HG03460 (cell line): ENCODE results near the gene PTK6.
A peak's percentile ranks its signal among the peaks of the same experiment; 100 is the strongest.
"Not testable (repeated sequence)": the region's sequence is repeated elsewhere in the genome, so short reads cannot be mapped to it uniquely, and the experiment has no call there.

Experiments used
- ATAC-seq: cut with Tn5 transposase; IDR thresholded peaks from one replicate; pipeline ENCODE4 v1.9.1; 2021; ENCODE audit not compliant: unreplicated experiment

The PTK6 gene

DNA sequence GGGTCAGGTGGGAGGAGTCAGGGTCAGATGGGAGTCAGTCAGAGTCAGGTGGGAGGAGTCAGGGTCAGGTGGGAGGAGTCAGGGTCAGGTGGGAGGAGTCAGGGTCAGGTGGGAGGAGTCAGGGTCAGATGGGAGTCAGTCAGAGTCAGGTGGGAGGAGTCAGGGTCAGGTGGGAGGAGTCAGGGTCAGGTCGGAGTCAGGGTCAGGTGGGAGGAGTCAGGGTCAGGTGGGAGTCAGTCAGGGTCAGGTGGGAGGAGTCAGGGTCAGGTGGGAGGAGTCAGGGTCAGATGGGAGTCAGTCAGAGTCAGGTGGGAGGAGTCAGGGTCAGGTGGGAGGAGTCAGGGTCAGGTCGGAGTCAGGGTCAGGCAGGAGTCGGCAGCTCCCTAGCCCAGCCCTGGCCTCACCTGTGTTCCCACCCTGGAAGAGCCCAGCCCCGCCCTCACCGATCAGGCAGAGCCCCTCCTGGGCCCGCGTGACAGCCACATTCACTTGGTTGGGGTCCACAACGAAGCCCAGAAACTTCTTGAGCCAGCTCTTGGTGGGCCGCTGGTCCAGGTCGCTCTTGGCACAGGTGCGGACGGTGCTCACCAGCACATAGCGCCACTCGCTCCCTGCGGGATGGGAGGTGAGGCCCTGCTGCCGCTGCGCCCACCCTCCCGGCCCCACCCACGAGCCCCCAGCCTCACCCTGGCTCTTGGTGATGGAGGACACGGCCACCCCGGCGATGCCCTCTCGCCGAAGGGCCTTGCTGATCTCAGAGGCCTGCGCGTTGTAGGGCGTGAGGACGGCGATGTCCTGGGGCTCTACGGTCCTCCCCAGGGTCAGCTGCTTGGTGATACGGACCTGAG is 22.5 kb upstream of the PTK6 start:
- ATAC-seq = not testable (repeated sequence)

DNA sequence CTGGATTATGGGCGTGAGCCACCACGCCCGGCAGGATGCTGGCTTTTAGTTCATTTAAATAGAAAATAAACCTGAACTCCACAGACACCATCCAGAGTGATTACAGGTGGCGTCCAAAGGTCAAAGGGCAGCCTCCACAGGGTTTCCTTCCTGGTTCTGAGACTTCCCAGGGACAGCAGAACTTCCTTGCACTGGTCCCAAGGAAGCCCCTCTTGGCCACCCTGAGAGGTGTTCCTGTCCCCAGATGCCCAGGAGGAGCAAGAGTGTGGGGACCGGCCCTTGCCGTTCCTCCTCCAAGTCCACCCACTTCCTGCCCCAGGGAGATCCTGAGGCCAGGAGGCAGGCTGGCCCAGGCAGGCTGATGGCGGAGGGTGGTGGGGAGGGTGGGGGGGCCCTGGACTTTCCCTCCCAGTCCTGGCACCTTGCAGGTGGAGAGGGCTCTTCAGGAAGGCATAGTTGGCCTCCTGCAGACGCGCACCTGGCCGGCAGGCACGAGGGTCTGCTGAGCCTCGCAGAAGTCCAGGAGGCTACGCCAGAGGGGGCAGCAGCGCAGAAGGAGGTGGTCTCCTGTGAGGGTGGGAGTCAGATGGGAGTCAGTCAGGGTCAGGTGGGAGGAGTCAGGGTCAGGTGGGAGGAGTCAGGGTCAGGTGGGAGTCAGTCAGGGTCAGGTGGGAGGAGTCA is 21.8 kb upstream of the PTK6 start:
- ATAC-seq = no peak

DNA sequence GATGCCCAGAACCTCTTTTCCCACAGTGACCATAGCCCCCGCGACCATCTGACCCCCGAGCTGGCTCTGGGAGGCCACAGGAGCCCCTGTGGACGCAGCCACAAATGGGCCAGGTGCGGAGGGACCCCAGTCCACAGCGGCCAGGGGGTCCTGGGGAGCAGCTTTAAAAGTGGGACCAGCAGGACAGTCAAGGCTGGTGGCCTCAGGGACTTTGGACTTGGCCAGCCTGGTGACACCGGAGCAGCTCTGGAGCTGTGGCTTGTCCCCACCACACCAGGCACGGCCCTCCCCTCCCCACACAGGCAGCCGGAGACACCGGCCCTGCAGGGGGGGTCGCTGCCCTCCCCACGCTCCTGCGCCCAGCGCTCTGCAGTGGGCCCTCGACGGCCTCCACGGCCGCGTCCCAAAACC is 20.3 kb upstream of the PTK6 start:
- no peak for ATAC-seq

DNA sequence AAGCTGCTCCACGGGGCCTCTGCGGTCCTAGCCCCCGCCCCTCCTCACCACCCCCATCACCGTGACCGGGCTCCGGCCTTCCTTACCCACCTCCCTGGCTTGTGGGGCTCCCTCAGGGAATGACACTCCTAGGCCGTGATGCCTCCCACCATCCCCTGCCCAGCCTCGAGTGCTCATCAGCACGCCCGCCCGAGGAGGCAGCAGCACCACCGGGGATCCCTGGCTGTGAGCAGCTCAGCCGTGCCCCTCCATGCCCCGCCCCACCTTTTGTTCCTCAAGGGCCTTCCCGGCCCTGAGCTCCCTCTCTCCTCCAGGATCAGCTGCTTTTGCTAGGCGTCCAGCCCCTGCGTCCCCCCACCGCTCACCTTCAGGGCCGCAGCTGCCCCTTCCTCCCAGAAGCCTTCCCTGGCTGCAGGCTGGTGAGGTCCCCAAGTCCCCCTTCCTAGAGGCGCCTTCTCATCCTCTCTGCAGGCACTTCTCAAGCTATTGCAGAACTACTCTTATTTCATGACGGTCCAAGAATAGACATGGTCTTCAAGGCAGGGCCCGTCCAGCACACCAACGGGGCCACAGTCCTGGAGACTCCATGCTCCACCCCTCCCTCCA is 19.8 kb upstream of the PTK6 start:
- no peak for ATAC-seq

DNA sequence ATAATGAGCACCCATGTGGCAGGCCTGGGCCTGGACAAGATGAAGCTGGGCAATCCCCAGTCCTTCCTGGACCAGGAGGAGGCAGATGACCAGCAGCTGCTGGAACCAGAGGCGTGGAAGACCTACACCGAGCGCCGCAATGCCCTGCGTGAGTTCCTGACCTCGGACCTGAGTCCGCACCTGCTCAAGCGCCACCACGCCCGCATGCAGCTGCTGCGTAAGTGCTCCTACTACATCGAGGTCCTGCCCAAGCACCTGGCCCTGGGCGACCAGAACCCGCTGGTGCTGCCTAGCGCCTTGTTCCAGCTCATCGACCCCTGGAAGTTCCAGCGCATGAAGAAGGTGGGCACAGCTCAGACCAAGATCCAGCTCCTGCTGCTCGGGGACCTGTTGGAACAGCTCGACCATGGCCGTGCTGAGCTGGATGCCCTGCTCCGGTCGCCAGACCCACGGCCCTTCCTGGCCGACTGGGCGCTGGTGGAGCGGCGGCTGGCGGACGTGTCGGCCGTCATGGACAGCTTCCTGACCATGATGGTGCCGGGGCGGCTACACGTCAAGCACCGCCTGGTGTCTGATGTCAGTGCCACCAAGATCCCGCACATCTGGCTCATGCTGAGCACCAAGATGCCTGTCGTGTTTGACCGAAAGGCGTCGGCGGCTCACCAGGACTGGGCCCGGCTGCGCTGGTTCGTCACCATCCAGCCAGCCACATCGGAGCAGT is 18.6 kb upstream of the PTK6 start:
- no peak for ATAC-seq

DNA sequence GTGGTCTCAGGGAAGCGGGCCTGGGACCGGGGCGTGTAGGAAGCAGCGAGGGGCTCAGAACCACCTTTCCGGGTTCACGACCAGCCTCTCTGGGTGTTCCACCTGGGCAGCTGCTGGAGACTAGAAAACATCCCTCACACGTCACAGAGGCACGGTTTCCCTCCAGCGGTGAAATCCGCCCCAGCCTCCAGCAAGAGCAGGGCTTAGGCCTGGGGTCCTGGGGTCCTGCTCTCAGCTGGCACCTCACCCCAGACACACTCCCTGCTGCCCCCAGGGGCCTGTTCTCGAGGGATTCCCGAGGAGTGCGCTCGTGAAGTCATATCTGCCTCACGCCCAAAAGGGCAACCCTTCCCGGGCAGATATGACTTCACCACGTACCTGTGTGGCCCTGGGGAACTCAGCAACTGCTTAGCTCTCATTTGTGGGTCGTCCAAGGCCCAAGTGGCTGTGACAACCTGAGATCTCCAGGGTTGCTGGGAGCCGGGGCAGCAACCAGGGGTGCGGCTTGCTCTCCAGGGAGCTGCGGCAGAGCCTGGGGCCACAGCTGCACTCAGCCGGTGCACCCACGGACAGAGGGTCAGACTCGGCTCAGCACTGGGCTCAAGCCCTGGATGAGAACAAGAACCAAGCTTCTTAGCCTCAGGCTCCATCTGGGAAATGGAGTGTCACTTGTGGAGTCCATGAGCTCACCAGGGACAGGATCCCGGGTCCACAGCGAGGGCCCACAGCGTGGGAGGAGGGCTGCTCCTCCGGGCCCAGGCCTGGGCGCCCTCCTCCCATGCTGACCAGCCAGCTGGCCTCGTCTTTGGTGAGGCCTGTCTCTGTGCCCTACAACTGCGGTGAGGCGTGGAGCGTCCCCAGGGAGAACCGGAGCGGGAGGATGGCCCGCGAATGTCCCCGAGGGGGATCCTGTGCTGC is 17.4 kb upstream of the PTK6 start:
- ATAC-seq = no peak

DNA sequence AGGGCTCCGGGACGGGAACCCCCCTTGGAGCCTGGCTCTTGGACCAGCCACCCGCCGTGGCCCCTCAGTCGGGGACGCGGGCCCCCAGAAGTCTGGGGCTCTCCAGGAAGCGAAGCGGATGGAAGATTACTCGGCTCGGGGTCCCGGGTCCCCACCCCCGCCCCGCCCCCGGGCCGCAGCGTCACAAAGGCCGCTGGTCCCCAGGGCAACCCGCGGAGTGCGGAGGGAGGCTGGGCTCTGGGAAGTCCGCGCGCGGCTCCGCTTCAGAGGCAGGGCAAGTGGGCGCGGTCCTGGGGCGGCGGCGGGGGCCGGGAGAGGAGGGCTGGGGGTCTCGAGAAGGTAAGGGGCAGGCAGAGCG is 16.7 kb upstream of the PTK6 start, which contains the start of gene FNDC11:
Gene FNDC11, plus strand, starts transcription at position 227 of the 358 bp plus-strand sequence. CDS start 1,505 bp downstream, outside the sequence.
- ATAC-seq = peak; percentile 29

DNA sequence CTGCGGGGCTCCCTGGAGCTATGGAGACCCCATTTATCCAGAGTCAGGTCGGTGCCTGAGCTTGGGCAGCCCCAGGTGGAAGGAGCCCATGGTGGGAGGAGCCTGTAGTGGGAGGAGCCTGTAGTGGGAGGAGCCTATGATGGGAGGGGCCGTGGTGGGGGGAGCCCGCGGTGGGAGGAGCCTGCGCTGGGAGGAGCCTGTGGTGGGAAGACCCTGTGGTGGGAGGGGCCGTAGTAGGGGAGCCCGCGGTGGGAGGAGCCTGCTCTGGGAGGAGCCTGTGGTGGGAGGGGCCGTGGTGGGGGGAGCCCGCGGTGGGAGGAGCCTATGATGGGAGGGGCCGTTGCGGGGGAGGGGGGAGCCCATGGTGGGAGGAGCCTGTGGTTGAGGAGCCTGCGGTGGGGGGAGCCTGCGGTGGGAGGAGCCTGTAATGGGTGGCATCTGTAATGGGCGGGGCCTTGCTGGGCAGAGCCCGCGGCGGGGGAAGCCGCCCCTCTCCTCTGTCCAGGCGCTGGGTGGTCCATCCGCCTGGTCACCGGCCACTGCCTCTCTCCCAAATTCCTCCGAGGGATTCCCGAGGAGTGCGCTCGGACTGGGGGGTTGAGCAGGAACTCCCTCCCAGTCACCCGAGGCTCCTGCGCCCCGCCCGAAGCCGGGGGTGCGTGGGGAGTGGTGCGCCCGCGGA is 16.2 kb upstream of the PTK6 start:
- ATAC-seq = peak; percentile 37

DNA sequence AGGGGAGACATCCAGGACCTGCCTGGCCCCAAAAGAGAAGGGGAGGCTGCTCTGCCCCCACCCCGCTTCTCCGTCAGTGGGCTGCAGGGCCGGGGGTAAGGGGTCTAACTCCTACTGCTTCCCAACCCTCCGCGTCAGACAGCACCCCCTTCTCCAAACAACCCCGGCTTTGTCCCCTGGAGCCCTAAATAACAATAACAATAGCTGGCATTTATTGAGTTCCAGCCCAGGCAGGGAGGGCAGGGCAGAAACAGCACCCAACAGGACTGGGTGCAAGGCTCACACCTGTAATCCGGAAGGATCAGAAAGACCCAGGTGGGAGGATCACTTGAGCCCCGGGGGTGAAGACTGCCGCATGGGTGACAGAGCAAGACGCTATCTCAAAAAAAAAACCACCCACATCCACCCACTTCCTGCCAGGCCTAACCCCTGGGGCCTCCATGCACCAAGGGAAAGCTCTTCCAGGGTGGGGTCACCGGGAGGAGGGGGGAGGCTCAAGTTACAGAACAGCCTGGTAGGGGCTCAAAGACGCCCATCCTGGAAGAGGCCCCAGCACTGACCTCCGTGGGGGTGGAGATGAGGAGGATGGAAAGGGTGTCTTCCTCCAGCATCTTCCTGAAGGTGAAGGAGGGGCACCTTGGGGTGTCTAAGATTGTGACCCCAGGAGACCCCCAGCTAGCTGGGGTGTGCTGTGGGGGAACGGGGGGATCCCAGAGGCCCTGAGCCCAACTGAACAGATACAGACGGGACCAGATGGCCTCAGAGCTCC is 15.5 kb upstream of the PTK6 start:
- ATAC-seq = peak; percentile 40

DNA sequence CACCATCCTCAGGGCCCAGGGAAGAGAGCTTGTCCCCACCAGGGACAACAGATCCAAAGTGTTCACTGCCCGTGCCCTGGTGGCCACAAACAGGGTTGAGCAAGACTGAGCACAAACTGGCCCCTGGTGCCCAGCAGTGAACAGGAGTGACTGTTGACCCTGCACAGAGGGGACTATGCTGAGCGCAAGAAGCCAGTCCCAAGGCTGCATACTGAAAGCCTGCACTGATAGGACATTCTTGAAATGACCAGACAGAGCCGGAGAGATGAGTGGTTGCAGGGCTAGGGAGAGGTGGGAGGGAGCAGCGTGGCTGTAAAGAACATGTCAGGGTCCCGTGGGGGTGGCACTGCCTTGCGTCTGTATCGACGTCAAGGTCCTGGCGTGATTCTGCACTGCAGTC is 13.9 kb upstream of the PTK6 start:
- no peak for ATAC-seq

DNA sequence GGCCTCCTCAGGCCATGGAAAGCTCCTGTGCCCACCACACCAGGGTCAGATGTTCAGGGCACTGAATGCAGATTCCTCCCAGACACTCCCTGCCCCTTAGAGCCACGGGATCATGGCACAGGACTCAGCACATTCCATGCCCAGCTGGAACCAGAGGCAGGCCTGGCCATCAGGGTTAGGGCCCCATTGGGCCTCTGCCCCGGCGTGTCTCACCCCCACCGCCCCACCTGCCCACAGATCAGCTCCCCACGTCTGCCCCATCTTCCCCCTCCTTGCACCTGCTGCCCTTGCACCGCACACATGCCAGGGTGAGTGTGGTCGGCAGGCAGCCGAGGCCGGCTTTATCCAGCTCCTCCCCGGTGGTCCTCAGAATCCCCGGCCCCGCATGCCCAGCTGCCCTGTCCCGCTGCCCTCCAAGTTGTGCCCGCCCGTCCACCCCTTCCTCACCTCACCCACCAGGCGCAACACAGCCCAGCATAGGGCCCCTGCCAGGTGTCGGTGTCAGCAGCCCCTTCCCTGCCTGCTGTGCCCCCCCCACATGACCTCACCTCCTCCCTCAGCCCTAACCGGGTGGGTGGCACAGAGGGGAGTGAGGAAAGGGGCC is 12.6 kb upstream of the PTK6 start:
- no peak for ATAC-seq

DNA sequence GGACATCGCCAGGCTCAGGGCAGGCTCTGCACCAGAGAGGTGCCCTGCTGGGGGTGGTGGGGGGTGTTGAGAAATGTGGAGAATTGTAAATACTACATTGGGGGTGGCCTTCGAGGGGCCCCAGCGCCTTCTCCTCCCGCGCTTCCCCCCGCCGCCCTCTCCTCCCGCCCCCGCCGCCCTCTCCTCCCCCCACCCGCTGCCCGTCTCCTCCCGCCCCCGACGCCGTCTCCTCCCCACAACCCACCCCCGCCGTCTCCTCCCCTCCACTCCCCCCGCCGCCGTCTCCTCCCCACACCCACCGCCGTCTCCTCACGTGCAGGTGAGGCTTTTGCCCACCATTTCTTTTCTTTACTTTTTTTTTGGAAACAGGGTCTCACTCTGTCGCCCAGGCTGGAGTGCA is 11.8 kb upstream of the PTK6 start:
- no peak for ATAC-seq

DNA sequence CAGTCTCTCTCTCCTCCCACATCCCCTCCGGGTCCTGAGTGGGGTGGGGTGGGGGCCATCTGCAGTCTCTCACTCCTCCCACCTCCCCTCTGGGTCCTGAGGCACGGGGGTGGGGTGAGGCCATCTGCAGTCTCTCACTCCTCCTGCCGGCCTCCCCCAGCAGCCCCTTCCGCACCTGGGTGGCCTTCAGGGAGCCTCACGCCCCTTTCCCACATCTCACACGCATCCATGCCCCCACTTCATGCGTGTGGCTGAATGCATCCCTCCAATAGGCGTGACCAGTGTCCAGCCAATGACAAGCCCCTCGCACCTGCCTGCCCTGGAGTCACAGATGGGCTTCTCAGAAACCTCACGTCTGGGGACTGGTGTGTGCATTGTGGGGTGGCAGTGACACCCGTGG is 11.4 kb upstream of the PTK6 start:
- no peak for ATAC-seq

DNA sequence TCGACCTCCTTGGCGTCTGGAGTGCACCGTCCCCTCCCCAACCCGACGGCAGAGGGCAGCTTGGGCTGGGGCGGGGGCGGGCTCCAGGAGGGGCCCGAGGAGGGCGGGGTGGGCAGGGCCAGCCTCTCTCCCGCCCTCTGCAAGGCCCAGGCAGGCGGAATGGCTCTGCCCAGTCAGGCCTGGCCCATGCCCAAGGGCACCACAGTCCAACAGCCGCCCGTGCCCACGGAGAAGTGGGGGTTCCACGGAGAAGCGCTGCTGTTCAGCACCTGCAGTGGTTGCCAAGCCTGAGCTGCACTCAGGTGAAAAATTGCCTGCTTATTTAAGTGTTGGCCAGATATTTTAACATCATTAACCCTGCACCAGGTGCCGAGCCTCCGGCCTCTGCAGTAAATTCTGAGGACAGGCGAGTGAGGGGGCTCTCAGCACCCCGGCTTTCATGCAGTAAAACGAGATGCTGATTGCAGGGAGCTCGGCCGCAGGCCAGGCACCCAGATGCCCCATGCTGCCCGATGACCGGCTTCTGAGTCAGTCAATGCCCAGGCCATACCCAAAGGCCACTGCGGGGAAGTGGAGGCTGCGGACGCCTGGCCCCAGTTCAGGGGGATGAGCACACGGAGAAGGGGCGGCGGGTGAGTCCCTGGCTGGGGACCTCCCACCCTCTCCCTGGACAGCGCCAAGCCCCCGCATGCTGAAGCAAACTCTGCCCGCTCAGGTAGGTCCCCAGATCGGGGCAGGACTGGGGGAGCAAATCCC is 10.7 kb upstream of the PTK6 start, which contains the start of gene SRMS:
Gene SRMS, minus strand, starts transcription at position 25 of the 756 bp plus-strand sequence. CDS start 286 bp downstream, outside the sequence.
- ATAC-seq = no peak

DNA sequence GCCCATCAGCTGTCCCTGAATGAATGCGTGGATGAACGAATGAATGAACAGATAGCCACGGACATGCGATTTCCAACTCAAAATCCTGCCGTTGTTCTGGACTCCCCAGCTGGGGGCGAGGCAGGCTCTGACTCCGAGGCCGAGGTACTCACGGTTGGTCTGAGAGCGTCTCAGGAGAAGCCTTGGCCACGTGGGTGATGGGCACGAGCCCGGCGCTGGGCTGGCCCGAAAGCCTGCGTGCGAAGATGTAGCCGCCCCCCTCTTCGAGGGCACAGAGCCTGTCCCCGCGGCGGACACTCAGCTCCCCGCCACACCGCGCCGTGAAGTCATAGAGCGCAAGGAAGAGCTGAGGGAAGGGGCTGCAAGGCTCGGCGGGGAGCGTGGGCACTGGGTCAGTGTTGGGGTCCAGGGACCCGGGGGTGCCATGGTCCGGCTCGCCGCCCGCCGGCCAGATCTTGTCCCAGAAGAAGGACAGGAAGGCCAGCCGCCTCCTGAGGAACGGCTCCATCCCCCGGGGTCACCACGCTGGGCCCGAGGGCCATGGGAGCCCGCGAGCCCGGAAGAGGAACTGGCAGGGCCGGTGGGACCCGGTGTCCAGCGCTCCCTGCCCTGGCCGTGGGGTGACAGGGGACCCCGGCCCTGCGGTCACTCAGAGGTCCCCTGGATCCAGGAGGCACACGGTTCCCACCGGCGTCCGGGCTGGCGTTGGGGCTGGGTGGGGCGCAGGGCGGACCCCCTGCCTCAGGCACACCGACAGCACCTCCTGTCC is 10.0 kb upstream of the PTK6 start:
- ATAC-seq = no peak

DNA sequence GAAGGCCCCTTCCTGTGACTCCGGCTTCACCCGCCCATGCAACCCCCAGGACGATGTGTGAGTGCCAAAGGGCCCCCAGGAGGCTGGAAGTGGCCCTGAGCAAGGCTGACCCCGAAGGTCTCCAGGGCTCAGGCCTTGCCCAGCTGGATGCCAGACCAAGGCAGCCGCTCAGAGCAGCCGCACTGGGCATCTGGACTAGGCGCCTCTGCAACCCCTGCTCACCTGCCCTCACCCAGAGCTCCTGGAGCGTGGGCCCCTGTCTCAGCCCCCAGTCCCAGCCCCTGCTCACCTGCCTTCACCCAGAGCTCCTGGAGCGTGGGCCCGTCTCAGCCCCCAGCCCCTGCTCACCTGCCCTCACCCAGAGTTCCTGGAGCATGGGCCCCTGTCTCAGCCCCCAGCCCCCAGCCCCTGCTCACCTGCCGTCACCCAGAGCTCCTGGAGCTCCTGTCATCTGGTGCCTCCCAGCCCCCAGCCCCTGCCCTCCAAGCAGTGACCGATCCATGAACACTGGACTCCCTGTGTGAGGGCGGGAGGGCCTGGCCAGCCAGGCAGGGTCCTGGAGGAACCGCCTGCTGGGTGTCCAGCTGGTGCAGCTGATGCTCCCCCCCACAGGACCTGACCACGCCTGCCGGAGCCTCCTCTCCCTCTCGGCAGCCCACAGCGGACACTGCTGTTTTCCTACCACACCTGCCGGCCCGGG is 9.2 kb upstream of the PTK6 start:
- ATAC-seq = no peak
